Uterus (tissue), 2 donors: ENCODE results near the gene ZNRF2.

Source experiments
- POLR2A ChIP-seq, 2 donors: fragments of 450-650 bp; IDR thresholded peaks; one replicate each; pipeline ENCODE4 v1.6.1; 2016; ENCODE audit warnings: antibody characterized with exemption in 2 of 2, mild to moderate bottlenecking in 1 of 2, moderate library complexity in 1 of 2
- TF ChIP-seq, protein P1 (sequence below), 4 experiments: fragments of 200-600 bp in 2 of 4; fragments of 450-650 bp in 2 of 4; sonication (generic) in 2 of 4; IDR thresholded peaks; one replicate each; pipeline ENCODE4 v1.5.1; 2016 to 2019; ENCODE audit warnings: antibody characterized with exemption in 4 of 4, mild to moderate bottlenecking in 2 of 4, moderate library complexity in 1 of 4

DNA sequence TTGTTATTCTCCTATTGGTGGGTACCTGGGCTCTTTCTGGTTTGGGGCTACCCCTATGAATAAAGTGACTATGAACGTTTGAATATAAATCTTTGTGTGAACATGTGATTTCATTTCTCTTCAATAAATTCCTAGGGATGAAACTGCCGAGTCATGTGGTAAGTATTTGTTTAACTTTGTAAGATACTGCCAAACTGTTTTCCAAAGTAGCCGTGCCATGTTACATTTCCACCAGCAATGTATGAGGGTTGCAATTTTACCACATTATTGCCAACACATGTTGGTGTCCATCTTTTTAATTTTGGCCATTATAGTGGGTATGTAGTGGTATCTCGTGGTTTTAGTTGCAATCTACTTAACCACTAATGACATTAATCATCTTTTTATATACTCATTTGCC lies 94.7 kb downstream of the ZNRF2 start:
- TF ChIP-seq, protein P1, sequence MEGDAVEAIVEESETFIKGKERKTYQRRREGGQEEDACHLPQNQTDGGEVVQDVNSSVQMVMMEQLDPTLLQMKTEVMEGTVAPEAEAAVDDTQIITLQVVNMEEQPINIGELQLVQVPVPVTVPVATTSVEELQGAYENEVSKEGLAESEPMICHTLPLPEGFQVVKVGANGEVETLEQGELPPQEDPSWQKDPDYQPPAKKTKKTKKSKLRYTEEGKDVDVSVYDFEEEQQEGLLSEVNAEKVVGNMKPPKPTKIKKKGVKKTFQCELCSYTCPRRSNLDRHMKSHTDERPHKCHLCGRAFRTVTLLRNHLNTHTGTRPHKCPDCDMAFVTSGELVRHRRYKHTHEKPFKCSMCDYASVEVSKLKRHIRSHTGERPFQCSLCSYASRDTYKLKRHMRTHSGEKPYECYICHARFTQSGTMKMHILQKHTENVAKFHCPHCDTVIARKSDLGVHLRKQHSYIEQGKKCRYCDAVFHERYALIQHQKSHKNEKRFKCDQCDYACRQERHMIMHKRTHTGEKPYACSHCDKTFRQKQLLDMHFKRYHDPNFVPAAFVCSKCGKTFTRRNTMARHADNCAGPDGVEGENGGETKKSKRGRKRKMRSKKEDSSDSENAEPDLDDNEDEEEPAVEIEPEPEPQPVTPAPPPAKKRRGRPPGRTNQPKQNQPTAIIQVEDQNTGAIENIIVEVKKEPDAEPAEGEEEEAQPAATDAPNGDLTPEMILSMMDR (IDR thresholded peaks at IDR 0.05) = no peak
- TF ChIP-seq POLR2A (IDR thresholded peaks at IDR 0.05) = no peak
